DLD1 (cell line): ENCODE measurements around the gene ELL3.
"Not testable (repeated sequence)": the region's sequence is repeated elsewhere in the genome, so short reads cannot be mapped to it uniquely, and the experiment has no call there.

Experiments
- in situ Hi-C: cut with HindIII; loops from 2 replicates; pipeline ENCODE4 v1.10.0; 2017; ENCODE audit warnings: low sequenced_read_pairs

The ELL3 gene

DNA sequence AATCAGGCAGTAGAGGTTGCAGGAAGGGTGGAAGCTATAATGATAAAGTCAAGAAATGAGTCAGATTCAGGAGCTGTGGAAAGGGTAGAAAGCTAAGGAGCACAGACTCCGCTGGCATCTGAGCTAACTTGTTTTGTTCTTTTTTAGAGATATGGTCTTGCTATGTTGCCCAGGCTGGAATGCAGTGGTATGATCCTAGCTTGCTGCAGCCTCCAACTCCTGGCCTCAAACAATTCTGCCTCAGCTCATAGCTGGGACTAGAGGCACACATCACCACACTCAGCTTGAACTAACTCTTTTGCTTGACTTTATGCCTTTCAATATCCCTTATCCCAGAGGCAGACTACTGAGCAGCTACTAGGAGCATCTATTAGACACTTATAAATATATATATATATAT is 50.5 kb downstream of the ELL3 start:
- in situ Hi-C loops = not testable (repeated sequence)

DNA sequence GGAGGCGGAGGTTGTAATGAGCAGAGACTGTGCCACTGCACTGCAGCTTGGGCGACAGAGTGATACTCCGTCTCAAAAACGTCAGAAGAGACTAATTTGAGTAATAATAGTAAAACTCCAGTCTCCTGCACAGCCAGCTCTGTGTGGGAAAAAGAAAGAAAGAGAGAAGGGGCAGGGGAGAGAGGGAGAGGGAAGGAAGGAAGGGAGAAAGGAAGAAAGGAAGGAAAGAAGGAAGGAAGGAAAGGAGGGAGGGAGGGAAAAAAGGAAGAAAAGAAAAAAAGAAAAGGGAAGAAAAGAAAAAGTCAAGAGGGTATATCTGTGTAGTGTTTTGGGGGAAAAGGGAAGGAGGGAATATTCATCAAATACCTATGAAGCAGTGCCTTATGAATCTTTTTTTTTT is 53.6 kb downstream of the ELL3 start:
- in situ Hi-C loops = no loop called here
